ENCODE data around the gene AKAP4. TPM values are rescaled to one million over a fixed set of nuclear protein-coding genes. Genes with fewer than 3 reads are reported as not detected.

The AKAP4 gene
- total and polyA plus RNA-seq, 10 of the 15 experiments (the other 5 are each of a cell fraction or from before 2014, with no cell fraction given) = not detected

GRCh38 chrX:50158593-50158992 is 42.2 kb downstream of the AKAP4 start (continued):
- TF ChIP-seq USF1 (IDR thresholded peaks at IDR 0.05; ENCODE audit: borderline replicate concordance, extremely low read length, insufficient read depth, low read depth, low read length) = no peak
- TF ChIP-seq MYB (IDR thresholded peaks at IDR 0.05; ENCODE audit: borderline replicate concordance, low read depth, low read length) = no peak
- TF ChIP-seq NBN (IDR thresholded peaks at IDR 0.05) = no peak
- no peak for TF ChIP-seq ZBED1 (IDR thresholded peaks at IDR 0.05; ENCODE audit: borderline replicate concordance)
- no peak for TF ChIP-seq MTA3 (IDR thresholded peaks at IDR 0.05; ENCODE audit: borderline replicate concordance, low read length)
- no peak for TF ChIP-seq RUNX3 (IDR thresholded peaks at IDR 0.05; ENCODE audit: low read length)

- Histone ChIP-seq H3K79me2 (ENCODE audit: control insufficient read depth, insufficient read depth, low read length) (no peaks in the 10 kb centered on the region), H3K36me3 (ENCODE audit: control insufficient read depth in 2 of 2, insufficient read depth in 2 of 2, low read length in 1 of 2) (no peaks in the 10 kb centered on the region), H4K20me1 (ENCODE audit: control insufficient read depth, insufficient read depth) (no peaks in the 10 kb centered on the region), H3K9ac (ENCODE audit: control insufficient read depth, insufficient read depth, low read length) (no peak overlapping the region), H3K27ac (ENCODE audit: control insufficient read depth, insufficient read depth) (no peak overlapping the region), H3K27me3 (replicated peaks in 1 of 2; ENCODE audit: control insufficient read depth in 2 of 2, insufficient read depth in 2 of 2, low read length in 1 of 2) (no peaks in the 10 kb centered on the region), H2AFZ (ENCODE audit: control insufficient read depth, low read depth, low read length) (no peak overlapping the region), H3K4me2 (ENCODE audit: control insufficient read depth, insufficient read depth) (no peak overlapping the region), H3K4me1 (ENCODE audit: control insufficient read depth, insufficient read depth, low read length) (no peaks in the 10 kb centered on the region), H3K4me3 (no peak overlapping the region), H3K9me3 (replicated peaks; ENCODE audit: control insufficient read depth, insufficient read depth, low read length) (no peaks in the 10 kb centered on the region; the same call in 2 of the 3 replicates)
- FAIRE-seq = no peak
- ChIA-PET SMC1A (ENCODE audit: uncharacterized antibody, unreplicated experiment) (no interaction called here), CTCF (no interaction called here), RAD21 (ENCODE audit: unreplicated experiment) (no interaction called here), POLR2A (no interaction called here)
- in situ Hi-C loops (cut with MboI) (no loop called here), intact Hi-C loops (cut with micrococcal nuclease; ENCODE audit: unreplicated experiment) (no loop called here)
- DNase-seq (ENCODE audit: low read depth, low spot score) = no peak
- BruUV-seq (replicated peaks) = no TSS peak
- ATAC-seq = no peak
- 8% methylated on average over 4 of the region's 4 CpGs for WGBS (ENCODE audit: insufficient coverage, insufficient replicate concordance, low lambda C conversion rate, missing lambda C conversion rate)
- no peak for TF ChIP-seq POLR2A (IDR thresholded peaks at IDR 0.05; ENCODE audit: low read depth, low read length)
- no peak for TF ChIP-seq BCL11A (IDR thresholded peaks at IDR 0.05; ENCODE audit: low read depth, low read length)
- no peak for TF ChIP-seq IKZF2 (IDR thresholded peaks at IDR 0.05)
- TF ChIP-seq RUNX3 (IDR thresholded peaks at IDR 0.05; ENCODE audit: low read length) = no peak
- no peak for TF ChIP-seq SPI1 (IDR thresholded peaks at IDR 0.05; ENCODE audit: borderline replicate concordance, insufficient read depth, low read depth, low read length)
- no peak for TF ChIP-seq DPF2 (IDR thresholded peaks at IDR 0.05)
- TF ChIP-seq CUX1 (IDR thresholded peaks at IDR 0.05; ENCODE audit: insufficient replicate concordance, low read depth, low read length) = no peak
- TF ChIP-seq EGR1 (IDR thresholded peaks at IDR 0.05; ENCODE audit: borderline replicate concordance in 1 of 2, low read depth in 2 of 2, low read length in 2 of 2) = no peak
- TF ChIP-seq CTCF (IDR thresholded peaks at IDR 0.05 in 2 of 3, conservative IDR thresholded peaks at IDR 0.05 in 1 of 3; ENCODE audit: control insufficient read depth in 2 of 3, extremely low read depth in 1 of 3, insufficient read depth in 1 of 3, low read depth in 3 of 3, low read length in 3 of 3) = no peak
- TF ChIP-seq NFIC (IDR thresholded peaks at IDR 0.05; ENCODE audit: low read depth, low read length) = no peak
Observed at GRCh38 chrX:50157545-50158135, 43.2 kb downstream of the AKAP4 start.
